NCI-H774 (cell line): ENCODE measurements around the gene CACNA1E.
A peak's percentile ranks its signal among the peaks of the same experiment; 100 is the strongest.

Experiments used
- DNase-seq: peaks from one replicate; lab custom pipeline; 2025; lab: John Stamatoyannopoulos, UW

The CACNA1E gene

DNA sequence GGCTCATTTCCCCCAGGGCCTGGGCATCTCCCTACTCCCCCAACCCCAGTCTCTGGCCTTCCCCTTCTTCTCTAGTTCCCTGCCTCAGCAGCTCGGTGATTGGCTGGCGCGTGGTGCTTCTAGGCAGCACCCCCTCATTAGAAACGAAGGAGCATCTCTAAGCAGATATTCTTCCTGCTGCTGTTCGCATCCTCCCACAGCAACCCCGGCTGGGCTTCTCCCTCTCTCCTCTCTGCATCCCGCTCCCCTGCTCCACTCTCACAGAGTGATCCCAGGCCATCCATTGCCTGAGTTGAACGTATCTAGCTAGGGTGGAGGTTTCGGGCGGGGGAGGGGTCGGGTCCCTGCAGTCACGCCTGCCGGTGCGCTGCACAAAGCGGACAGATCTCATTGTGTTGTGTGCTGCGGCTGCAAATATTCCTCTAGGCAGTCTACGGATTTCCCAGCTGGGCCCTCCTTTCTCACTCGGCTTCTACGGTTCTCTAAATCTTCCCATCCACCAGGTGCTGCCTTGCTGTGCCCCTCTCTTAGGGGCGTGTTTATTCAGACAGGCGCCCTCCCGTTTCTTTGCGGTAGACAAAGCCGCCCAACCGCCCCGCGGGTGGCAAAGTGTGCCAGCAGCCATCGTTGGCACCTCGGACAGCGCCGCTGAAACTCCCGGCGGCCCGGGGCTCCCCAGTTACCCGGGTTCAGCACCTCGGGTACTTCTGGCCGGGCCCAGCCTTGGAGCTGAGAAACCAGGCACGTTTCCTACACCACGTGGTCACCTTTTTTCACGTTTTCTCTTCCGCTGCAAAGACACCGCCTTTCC is 2.2 kb downstream of the CACNA1E start:
- DNase-seq: peak; percentile 43

DNA sequence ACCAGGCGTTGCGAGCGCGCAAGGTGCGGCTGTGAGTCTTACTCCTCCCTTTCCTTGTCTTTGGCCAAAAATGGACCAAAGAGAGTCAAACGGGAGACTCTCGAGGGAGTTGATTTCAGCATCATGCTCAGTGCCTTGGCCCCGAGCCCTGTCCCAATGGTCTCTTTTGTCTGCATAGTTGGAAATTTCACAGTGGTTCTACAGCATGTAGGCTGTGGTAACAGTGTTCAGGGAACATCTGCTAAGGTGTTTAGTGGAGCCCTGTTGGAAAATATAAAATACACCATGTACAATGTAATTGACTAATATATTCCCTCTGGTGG is 2.7 kb downstream of the CACNA1E start:
- no peak for DNase-seq

DNA sequence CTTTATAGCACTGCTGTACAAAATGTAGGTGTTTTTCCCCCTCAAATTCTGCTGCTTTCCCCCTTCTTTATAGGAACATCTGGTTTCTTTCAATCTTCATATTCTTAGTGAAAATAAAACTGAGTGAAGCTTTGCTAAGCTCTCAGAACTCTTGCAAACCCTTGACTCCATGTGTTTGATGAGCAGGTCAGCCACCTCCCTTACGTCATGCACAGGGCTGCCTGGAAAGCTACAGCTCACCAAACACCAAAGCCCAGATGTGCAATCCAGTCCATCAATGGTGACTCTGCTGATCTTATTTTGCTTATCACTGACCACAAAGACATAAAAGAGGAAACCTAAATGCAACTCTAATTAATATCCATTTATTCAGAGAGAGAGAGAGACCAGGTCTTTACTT is 5.5 kb downstream of the CACNA1E start:
- no peak for DNase-seq

DNA sequence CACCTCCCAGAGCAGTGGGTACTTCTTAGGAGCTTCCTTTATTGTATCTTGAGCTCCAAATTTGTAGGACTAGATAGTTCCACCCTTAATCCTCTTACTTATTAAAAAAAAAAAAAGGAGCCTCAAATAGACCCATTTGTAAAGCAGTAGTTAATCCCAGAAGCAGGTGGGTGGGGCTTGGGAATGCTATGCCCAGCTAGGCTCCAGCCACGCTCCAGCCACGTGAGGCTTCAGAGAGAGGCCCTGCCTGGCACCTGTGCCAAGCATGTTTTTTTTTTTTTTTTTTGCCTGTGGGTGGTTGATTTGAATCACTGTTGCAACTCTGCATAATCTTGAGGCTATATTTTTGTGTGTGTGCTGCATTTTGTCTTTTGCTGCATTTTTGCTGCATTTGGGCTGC is 7.0 kb downstream of the CACNA1E start:
- no peak for DNase-seq

DNA sequence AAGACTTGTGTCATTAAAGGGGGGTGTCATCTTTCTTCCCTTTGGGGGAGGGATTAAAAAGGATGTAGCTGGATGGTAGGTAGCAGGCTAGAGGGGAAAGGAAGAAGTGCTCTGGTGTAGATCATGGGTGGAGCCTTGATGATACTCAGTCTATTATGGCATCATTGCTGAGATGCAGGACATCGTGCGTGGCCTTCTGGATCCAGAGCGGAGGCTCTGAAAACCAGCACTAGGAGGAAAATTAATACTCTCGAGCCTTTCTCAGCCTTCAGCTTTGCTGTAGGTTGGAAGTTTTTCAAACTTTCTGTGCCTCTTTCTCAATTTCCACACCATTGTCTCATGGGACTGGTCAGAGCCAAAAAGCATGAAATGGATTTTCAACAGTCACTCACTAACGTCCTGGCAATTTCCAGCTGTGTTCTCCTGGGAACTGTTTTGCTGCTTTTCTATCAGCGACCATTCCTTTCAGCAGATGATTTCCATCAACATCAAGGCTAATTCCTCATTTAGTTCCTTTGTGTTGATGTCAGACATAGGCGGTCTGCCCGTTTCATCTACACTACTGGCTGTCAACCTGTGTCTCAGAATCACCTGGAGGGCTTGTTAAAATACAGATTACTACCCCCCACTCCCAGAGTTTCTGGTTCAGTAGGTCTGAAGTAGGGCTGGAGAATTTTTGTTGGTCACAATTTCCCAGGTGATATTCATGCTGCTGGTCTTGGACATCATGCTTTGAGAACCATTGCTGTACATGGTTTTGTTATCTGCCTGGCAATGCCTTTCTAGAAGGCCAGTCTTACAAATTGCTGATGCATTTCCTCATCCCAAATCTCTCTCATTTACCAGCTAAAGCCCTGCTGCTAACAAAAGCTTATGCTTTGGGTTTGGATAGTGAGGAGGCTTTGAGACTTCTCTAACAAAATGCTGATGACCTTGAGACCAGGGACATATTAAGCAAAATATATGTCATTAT is 7.7 kb downstream of the CACNA1E start:
- no peak for DNase-seq

DNA sequence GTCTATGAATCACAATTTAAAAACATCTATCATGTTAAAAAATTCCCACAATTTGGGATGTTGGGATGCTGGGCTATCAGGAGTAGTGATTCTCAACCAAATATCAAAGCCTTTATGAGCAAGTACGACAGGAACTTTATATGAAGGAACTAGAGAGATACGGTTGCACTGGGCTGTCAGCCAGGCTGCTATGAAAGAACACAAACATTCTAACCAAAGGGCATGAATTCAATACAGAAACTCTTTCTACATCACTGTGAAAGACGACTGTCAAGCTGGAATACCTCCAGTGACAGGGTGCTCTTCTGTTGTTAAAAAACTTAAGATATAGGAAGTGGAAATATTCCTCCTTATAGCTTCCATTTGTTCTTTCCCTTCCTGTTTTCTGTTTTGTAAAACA is 9.8 kb downstream of the CACNA1E start:
- DNase-seq: no peak

DNA sequence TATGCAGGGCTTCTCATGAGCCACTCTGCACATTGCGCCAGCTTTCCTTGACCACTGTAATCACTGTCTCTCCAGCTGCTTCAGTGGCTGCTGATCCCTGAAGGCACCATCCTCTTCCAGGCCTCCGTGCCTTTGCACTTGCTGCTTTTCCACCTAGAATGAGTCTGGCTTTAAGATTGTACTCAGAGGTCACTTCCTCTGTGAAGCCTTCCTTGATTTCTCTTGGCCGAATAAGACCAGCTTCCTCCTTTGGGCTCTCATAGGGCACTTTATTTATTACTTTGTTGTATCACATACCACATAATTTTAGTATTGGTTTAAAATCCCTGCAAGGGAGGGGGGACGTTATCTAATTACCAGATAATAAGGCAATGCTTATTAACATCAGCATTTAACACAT is 10.6 kb downstream of the CACNA1E start:
- DNase-seq: no peak

DNA sequence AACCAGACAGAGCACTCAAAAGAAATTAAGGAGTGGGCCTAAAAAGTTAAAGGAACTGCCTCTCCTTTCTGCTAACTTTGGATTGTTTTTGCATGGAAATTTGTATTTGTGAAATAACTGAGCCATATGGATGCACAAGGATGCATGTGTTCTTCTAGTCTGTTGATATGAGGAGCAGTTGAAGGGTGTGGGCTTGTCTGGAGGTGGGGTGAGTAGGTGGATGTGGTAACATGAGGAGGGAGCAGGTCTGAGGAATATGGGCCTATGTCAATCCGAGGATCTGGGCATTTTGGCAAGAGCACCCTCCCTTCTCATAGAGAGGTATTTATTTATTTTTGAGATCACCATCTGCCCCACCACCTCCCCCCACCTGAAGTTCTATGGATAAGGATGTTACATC is 13.4 kb downstream of the CACNA1E start:
- DNase-seq: no peak

DNA sequence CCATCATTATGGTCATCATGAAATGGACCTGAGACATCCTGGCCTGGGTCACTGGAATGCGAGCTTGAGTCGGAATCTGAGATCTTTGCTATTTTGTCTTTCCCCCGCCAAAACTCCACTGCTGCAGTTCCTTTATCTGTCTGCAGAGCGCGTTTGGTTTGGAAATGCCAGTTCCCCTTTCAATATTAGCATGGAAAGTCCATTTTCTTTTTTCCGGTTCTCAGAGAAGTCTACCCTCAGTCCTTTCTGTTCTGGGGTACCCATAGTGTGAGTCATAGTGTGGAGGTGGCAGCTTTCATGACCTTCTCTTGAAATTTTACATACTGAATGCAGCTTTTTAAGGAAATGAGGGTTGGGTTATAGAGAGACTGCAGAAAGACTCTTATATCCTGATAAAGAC is 14.6 kb downstream of the CACNA1E start:
- no peak for DNase-seq

DNA sequence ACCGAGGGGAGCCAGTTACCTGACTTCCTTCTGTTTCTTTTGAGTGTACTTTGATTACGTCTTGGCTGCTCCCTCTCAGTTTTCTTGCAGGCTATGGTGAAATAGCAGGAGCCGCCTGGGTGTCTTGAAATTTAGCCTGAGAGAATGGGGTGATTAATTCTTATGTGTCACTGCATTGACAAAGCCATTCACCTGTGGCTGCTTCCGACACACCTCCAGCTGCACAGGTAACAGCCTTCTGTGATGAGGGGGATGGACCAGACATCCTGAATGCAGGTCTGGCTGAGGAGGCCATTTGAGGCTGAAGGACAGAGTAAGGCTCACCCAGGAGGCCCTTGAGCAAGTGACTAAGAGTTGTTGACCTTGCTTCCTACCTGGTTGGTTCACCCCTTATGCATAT is 16.5 kb downstream of the CACNA1E start:
- DNase-seq: no peak

DNA sequence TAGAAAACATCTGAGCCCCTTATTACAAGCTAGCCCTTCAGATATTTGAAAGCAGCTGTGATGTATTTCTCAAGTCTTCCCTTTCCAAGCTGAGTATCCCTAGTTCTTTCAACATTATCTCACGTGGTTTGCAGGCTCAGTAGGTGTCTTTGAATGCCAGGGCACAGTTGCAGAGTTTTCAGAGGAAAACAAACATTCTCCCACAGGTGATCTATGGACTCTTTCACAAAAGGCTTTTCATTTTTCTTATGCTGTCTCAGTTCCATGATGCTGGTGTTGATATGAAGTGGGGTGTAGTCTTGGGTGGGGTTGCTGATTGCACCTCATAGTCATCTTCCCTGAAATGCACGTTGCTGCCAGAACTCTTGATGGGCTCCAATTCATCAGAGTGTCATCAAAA is 17.3 kb downstream of the CACNA1E start:
- no peak for DNase-seq

DNA sequence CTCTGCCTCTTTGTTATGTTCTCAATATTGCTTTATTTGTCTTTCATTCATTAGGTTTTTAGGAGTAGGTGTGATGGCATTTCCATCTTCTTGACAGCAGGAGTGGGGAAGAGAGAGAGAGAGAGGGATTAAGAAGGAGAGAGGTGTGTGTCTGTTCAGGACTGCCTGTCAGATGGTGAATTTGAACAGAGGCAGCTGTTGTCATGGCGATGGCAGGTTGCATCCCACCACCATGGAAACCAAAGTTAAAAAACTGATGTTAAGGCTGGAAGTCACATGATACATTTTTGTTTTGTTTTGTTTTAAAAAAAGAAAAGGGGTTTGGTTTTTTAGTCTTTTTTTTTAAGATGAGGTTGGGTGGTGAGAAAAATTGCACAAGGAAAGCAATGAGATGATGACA is 18.3 kb downstream of the CACNA1E start:
- no peak for DNase-seq

DNA sequence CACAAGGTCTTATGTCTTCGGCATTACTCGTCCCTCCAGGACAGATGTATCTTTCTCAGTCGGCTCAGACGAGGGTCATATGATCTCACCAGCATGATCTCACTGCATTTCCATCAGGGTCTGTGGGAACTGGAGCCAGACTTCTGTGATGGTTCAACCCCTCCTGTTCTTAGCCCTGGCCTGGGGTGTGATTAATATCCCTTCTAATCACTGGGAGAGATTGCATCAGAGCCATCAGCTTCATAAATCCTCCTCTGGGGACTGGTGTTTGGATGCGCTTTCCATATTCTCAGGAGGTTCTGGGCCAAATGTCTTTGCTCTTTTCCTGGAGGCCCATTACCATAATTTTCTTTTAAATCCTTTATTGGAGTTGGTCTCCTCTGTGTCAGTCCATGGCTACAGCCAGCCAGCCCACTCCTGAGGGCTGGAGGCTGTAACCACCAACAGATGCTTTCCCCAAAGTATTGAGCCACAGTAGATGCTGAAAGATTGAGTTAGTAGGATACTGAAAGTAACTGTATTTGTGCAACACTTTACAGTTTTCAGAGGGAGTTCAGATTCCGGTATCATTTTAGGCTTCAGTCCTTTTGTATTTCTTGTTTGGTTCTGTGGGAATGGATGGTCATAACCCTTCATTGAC is 20.0 kb downstream of the CACNA1E start:
- no peak for DNase-seq

DNA sequence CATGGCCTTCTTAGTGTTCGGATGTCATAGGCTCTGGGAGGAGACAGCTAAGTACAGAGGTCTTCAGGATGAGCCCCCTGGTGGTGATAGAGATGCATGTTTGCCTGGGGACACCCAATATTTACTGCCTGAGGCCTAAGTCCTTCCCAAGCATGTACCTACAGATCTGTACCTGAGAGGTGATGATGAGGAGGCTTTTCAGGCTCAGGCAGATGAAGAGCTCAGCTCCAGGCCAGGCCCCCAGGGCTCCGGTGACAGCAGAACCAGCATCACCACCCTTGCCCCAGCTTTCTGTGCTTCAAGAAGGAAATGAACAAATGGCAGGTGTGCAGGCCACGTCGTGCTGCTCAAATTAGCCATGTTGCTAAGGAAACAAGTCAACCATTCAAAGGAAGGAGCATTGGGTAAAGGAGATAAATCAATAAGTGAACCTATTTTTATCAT is 21.1 kb downstream of the CACNA1E start:
- DNase-seq: peak; percentile 30

DNA sequence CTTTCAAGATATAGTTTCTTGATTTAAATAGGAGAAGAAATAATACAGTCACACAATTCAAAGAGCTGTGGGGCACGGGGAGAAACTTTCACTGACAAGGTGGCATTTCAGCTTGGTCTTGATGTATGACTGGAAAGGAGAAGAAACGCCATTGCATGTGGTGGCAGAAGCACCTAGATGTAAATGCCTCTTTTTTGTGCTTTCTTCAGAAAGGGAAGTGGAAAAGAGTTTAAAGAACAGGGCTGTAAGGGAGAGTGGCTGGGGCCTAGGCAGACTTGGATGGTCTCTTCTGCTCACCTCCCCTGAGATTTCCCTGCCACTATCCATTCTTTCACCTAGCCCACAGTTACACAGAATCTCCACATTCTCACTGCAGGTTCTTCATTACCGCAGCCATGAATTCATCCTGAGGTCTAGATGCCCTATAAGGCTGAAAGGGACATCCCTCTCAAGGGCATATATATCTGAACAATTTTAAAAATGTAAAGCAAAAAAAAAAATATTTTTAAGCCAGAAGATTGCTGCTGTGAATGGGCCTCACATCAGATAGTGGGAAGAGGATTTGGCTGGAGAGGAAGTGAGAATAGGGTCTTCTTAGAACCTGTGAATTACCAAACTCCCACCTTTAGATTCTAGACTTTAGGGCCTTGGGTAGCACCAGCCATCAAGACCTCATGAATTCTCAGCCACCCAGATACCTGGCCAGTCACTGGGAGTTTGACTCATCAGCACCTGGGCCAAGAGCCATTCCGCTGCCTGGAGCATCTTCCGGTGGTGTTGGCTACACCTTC is 23.4 kb downstream of the CACNA1E start:
- DNase-seq: no peak

DNA sequence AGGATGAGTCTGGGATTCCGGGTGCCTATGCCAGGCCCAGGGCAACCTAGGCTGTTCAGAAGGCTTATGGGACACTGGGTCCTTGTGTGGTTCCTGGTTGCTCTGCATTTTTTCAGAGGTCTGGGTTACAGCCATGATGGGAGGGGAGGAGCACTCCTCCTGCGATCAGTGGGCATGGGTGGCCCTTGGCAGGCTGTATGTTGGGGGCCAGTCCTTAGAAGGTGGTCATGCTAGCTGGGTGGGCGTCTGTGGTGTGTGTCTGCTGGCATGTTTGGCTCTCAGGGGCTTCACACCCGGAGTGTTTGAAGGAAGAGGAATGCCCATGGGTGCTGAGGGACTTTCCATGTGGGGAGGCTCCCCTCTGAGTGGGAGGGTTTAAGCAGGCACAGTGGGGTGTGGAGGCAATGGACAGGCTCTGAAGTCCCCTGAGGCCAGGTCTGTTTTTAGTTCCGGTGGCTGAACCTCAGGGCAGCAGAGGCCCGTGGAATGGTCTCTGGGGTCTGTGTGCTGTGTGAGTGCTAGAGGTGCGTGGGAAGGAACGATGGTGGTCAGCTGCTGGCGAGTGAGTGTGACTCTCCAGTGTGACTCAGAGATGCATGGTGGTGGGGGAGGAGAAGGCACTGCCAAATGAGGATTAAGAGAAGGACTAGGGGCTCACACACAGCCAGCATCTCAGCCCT is 25.3 kb downstream of the CACNA1E start:
- DNase-seq: no peak

DNA sequence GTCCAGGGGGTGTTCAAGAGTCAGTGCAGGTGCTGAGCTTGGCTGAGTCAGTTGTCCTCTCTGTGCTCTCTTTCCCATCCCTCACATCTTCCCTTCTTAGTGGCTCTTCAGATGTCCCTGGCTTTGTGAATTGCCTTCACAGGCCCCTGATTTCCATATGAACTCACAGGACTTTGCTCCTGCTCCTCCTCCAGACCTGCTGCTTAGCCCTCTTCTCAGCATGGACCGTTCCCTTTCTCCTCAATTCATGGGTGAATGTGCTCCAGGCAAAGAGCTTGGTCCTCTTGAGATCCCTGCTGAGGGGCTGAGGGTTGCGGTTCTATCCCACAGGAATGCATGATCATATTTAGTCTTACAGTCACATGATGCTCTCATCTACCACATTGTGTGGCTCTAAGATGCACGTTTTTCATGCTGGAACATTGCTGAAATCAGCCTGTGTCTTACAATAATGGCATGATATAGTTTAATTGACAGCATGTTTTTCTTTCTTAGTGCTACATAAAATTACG is 30.5 kb downstream of the CACNA1E start:
- DNase-seq: no peak

DNA sequence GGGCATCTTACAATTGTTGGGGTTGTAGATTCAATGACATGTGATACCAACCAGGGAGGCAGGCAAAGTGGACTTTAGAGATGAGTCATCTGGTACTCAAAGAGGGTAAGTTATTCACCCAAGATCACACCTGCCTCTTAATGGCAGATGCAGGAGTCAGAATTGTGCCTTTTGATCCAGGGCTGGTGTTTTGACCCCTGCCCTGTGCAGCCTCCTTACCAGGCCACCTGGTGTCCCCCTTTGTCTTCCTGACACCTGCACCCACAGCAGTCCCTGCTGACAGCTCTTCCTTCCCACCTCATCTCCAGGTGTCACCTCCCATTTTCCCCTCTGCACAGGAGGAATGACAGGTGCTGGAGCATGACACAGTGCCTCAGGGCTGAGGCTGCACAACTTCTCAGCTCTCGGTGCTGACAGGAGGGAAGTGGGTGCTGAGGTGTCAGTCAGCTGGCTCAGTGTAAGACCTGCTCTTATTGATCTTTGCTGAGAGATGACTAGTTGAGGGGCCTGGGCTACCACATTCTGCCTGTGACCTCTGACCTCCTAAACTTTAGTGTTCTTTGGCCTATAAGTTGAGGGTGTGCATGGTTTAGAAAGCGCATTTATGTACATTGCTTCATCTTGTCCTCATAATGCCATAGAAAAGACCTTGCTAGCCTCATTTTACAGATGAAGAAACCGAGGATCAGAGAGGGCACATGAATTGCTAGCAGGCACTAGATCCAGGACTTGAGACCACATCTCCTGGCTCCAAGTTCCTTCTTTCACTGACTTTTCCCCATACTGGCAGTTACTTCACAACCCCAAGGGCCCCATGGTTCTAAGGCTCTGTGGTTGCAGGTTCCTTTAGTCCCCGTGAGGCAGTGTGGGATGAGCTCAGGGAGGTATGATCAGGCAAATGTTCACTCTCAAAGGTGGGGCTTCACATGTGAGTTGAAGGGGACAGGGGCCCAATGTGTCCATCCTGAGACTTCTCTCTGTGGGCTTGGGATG is 31.3 kb downstream of the CACNA1E start:
- DNase-seq: peak; percentile 72

DNA sequence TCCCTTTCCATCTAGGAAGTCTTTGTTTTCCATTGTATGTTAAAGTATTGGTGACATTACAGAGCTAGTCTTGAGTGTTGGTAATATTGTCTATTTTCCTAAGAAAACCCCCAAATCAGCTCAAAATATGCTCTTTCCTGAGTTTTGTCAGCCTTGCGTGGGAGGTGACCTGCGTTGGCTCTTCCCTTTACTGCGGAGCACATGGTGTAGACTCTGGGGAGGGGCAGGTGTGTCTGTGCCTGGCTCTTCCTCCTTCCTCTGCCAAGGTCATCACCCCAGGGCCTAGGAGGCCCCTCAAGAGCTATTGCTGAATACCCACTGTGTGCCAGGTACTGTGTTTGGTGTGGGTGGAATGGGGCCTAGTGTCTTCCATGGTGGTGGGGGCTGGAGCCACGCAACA is 33.4 kb downstream of the CACNA1E start:
- DNase-seq: no peak
